ENCODE results near the gene MED14.

Gene MED14

DNA sequence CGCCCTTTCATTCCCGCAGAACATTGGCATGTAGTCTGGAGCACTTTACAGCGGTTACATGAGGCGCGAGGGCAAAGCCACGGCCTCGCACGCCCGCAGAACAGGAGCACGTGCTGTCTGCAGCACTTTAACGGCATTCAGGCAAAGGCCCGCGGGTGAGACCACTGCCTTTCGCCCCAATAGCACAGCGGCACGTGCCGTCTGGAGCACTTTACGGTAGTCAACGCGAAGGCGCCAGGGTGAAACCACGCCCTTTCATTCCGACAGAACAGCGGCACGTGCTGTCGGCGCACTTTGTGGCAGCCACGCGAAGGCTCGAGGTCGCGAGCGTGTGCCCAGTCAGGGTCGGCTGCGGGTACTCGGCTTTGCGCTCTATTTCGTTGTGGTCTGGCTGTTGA lies 112.2 kb downstream of the MED14 start, which contains the start of gene MPC1L:
Gene MPC1L (plus strand): TSS at position 290 of the 398 bp plus-strand sequence. CDS start 138 bp downstream, outside the sequence.
- Histone ChIP-seq H3K9me3 (ENCODE audit: control insufficient read depth, low read length) (no peaks in the 10 kb centered on the region), H3K4me3 (ENCODE audit: low read depth, low read length) (no peak within 1 kb of the TSS), H3K36me3 (ENCODE audit: control insufficient read depth, insufficient read depth, low read length) (no peaks in the 10 kb centered on the region), H3K27me3 (ENCODE audit: control insufficient read depth, insufficient read depth, low read length) (no peaks in the 10 kb centered on the region), H3K9ac (no peak within 1 kb of the TSS), H3K79me2 (no peaks in the 10 kb centered on the region), H3K4me1 (no peaks in the 10 kb centered on the region), H2AFZ (no peak within 1 kb of the TSS), H3K4me2 (ENCODE audit: low read length) (no peak within 1 kb of the TSS), H3K27ac (no peak within 1 kb of the TSS)
- TF ChIP-seq, protein P1, sequence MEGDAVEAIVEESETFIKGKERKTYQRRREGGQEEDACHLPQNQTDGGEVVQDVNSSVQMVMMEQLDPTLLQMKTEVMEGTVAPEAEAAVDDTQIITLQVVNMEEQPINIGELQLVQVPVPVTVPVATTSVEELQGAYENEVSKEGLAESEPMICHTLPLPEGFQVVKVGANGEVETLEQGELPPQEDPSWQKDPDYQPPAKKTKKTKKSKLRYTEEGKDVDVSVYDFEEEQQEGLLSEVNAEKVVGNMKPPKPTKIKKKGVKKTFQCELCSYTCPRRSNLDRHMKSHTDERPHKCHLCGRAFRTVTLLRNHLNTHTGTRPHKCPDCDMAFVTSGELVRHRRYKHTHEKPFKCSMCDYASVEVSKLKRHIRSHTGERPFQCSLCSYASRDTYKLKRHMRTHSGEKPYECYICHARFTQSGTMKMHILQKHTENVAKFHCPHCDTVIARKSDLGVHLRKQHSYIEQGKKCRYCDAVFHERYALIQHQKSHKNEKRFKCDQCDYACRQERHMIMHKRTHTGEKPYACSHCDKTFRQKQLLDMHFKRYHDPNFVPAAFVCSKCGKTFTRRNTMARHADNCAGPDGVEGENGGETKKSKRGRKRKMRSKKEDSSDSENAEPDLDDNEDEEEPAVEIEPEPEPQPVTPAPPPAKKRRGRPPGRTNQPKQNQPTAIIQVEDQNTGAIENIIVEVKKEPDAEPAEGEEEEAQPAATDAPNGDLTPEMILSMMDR (IDR thresholded peaks at IDR 0.05), result no peak

DNA sequence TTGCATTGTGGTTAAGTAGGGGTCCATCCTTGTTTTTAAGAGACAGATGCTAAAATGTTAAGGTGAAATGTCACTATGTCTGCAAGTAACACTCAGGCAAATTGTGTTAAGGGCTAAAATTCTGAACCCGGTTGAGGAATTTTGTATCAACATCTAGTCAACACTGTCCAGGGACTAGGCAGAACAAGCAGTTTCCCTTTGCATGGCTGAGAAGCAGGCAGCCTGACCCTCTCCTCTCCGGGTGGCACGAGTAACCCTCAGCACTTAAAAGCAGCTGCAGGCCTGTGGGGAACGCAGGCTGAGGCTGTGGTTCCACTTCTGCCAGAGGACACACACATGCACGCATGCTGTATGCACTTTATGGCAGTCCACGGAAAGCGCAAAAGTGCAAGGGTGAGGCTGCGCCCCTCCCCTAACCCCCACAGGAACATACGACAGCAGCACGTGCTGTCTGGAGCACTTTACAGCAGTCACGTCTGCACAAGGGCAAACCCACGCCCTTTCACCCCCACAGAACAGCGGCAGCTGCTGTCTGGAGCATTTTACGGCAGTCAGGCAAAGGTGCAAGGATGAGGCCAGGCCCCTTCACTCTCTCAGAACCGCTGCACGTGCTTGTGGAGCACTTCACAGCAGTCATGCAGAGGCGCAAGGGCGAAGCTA lies 112.7 kb downstream of the MED14 start:
- Histone ChIP-seq H3K27me3 (ENCODE audit: control insufficient read depth, insufficient read depth, low read length) (no peaks in the 10 kb centered on the region), H3K27ac (no peak overlapping the region), H3K9me3 (ENCODE audit: control insufficient read depth, low read length) (no peaks in the 10 kb centered on the region), H3K9ac (no peak overlapping the region), H3K79me2 (no peaks in the 10 kb centered on the region), H3K4me3 (ENCODE audit: low read depth, low read length) (no peak overlapping the region), H3K4me1 (no peaks in the 10 kb centered on the region), H3K4me2 (ENCODE audit: low read length) (no peak overlapping the region), H3K36me3 (ENCODE audit: control insufficient read depth, insufficient read depth, low read length) (no peaks in the 10 kb centered on the region), H2AFZ (no peak overlapping the region)
- TF ChIP-seq, protein P1 (IDR thresholded peaks at IDR 0.05), result no peak

DNA sequence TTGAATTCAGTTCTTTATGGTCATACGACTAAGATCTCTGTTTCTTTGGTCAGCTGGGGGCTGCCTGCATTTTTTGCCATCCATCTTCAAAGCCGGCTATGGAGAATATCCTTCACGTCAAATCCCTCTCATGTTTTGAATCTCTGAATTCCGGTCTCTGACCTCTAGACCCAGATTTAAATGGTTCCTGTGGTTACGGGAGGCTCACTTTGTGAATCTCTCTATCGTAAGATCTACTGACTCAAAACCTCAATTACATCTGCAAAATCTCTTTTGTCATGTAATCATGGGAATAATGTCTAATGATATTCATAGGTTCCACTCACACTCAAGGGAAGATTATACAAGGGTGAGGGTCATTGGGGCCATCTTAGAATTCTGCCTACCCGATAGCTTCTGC lies 117.8 kb downstream of the MED14 start:
- no peaks in the 10 kb centered on the region for H3K27me3 ChIP-seq (ENCODE audit: control insufficient read depth, insufficient read depth, low read length)
- no peaks in the 10 kb centered on the region for H3K9me3 ChIP-seq (ENCODE audit: control insufficient read depth, low read length)
- H3K4me3 ChIP-seq (ENCODE audit: low read depth, low read length), result no peak overlapping the region
- no peak overlapping the region for H3K4me2 ChIP-seq (ENCODE audit: low read length)
- no peaks in the 10 kb centered on the region for H3K79me2 ChIP-seq
- H3K36me3 ChIP-seq (ENCODE audit: control insufficient read depth, insufficient read depth, low read length), result no peaks in the 10 kb centered on the region
- H3K9ac ChIP-seq, result no peak overlapping the region
- H3K27ac ChIP-seq, result no peak overlapping the region
- TF ChIP-seq, protein P1 (IDR thresholded peaks at IDR 0.05), result no peak
- no peaks in the 10 kb centered on the region for H3K4me1 ChIP-seq
- no peak overlapping the region for H2AFZ ChIP-seq

DNA sequence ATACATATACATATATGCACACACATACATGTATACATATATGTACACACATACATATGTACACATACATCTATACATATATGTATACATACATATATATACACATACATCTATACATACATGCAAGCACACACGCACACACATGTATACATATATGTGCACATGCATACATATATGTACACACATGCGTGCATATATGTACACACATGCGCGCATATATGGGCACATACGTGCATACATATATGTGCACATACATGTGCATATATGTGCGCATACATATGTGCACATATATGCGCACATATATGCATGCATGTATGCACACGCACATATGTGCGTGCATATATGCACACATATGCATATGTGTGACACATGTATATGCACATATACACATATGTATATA lies 119.4 kb downstream of the MED14 start:
- Histone ChIP-seq H3K4me3 (ENCODE audit: low read depth, low read length) (no peak overlapping the region), H3K4me1 (no peaks in the 10 kb centered on the region), H3K27me3 (ENCODE audit: control insufficient read depth, insufficient read depth, low read length) (no peaks in the 10 kb centered on the region), H3K9me3 (ENCODE audit: control insufficient read depth, low read length) (no peaks in the 10 kb centered on the region), H3K79me2 (no peaks in the 10 kb centered on the region), H3K4me2 (ENCODE audit: low read length) (no peak overlapping the region), H3K36me3 (ENCODE audit: control insufficient read depth, insufficient read depth, low read length) (no peaks in the 10 kb centered on the region), H2AFZ (no peak overlapping the region), H3K9ac (no peak overlapping the region), H3K27ac (no peak overlapping the region)
- TF ChIP-seq, protein P1 (IDR thresholded peaks at IDR 0.05), result no peak

DNA sequence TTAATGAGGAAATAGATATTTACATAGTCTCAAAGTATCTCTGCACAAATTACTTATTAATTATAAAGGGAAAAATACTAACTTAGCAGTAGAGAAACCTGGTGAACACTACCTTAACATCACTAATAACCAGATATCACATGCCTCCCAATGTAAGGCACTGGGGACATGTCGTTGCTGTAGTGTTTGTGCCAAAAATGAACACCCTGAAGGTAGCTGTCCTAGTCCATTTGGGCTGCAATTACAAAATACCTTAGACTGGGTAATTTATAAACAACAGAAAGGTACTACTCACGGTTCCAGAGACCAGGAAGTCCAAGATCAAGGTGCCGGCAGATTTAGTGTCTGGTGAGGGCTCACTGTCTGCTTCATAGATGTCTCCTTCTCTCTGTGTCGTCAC lies 122.8 kb downstream of the MED14 start:
- H3K9me3 ChIP-seq (ENCODE audit: control insufficient read depth, low read length), result no peaks in the 10 kb centered on the region
- no peak overlapping the region for H3K27ac ChIP-seq
- no peaks in the 10 kb centered on the region for H3K36me3 ChIP-seq (ENCODE audit: control insufficient read depth, insufficient read depth, low read length)
- no peak overlapping the region for H3K4me2 ChIP-seq (ENCODE audit: low read length)
- TF ChIP-seq, protein P1 (IDR thresholded peaks at IDR 0.05), result no peak
- H3K79me2 ChIP-seq, result no peaks in the 10 kb centered on the region
- H3K27me3 ChIP-seq (ENCODE audit: control insufficient read depth, insufficient read depth, low read length), result no peaks in the 10 kb centered on the region
- H3K9ac ChIP-seq, result no peak overlapping the region
- no peak overlapping the region for H2AFZ ChIP-seq
- H3K4me3 ChIP-seq (ENCODE audit: low read depth, low read length), result no peak overlapping the region
- H3K4me1 ChIP-seq, result no peaks in the 10 kb centered on the region

All from parathyroid adenoma (tissue), 2 donors.